Nucleus accumbens (tissue), 56 donors: Measurements from ENCODE around the gene PSMB2.
"Not testable (repeated sequence)": the region's sequence is repeated elsewhere in the genome, so short reads cannot be mapped to it uniquely, and the experiment has no call there.

ENCODE experiments used
- DNase-seq, 56 donors: peaks; one replicate each; lab custom pipeline; 2025; lab: John Stamatoyannopoulos, UW

PSMB2 gene

DNA sequence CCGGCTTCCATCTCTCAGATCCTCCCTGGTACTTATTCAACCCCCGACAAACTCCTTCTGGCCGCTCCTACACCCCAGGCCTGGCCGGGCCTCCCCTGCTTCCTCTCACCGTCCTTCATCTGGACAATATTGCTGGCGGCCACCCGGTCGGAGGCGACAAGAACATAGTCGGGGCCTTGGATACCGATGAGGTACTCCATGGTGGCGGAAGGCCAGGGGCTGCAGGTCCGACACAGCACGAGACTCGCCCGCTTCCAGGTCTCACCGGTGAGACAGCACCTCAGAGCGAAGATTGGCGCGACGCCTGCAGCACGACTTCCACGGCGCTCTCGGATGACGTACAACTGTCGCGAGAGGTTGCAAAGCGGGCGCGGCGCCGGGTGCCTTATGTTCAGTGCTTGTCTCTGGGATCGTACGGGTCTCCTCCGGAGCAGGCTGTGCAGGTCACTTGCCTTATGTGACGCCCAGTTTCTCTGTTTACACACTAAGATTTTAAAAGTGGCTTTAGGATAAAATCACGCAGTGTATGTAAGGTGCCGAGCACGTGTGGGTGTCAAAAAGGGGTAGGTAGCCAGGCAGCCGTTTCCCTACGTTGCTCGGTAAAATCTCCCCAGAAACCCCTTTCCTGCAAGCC is at the start of gene PSMB2:
Gene PSMB2 (minus strand): TSS at position 294 of the 634 bp plus-strand sequence. CDS start 94 bp downstream, at position 200.
- DNase-seq, result peak; percentile 35 to 96 (median 86)

DNA sequence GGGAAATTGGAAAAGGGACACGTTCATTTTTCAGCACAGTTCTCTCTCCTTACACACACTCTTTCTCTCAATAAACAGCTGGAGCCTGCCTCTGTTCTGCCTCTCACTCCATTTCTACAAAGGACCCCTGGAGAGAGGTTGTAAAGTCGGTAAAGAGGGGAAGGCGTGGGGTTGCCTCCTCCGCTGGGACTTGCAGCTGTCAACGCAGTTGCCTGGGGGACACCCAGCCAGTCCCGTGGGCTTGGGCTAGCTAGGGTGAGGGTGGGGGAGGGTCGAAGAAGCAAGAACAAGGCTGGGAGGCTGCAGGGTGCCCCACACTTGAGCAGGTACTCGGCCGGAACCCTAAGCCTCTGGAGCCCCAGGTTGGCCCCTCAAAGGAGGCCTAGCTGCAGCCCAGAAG is 49.8 kb upstream of the PSMB2 start:
- no peak for DNase-seq

DNA sequence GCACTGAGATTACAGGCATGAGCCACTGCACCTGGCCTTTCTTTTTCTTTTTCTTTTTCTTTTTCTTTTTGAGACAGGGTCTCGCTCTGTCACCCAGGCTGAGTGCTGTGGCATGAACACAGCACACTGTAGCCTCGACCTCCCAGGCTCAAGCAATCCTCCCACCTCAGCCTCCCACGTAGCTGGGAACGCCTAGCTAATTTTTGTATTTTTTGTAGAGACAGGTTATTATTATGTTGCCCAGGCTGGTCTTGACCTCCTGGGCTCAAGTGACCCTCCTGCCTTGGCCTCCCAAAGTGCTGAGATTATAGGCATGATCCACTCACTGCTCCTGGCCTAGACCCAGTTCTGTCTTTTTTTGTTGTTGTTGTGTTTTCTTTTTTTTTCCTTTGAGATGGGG is 48.8 kb upstream of the PSMB2 start:
- not testable (repeated sequence) for DNase-seq

DNA sequence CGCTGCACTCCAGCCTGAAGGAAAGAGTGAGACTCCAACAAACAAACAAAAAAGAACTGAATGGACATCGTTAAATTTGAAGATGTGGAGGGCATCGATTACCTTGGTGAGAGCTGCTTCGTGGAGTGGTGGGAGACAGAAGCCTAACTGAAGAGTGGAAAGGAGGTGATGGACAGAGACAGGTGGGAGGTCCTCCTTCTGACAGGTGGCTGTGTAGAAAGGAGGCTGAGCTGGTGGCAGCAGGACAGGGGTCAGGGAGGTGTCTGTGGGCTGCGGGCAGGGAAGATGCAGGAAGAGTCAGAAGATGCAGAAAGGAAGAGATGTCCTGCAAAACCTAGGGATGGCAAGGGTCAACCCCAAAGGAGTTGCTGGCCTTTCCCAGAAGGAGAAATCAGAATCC is 46.8 kb upstream of the PSMB2 start:
- no peak for DNase-seq

DNA sequence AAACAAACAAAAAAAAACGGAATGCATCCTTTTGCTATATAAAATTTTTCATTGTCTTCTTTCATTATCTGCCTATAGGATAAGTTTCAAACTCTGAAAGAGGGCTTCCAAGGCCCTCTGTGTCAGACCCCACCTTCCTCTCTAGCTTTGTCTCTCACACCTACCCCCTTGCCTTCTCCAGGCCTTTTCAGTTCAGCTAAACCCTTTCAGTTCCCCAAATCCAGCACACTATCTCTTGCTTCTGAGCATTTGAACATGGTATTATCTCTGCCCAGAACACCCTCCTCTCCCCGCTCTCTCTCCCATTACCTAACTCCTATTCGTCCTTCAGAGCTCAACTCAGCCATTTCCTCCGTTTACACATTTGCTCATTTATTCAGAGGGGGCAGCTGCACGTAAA is 41.7 kb upstream of the PSMB2 start:
- DNase-seq, result no peak

DNA sequence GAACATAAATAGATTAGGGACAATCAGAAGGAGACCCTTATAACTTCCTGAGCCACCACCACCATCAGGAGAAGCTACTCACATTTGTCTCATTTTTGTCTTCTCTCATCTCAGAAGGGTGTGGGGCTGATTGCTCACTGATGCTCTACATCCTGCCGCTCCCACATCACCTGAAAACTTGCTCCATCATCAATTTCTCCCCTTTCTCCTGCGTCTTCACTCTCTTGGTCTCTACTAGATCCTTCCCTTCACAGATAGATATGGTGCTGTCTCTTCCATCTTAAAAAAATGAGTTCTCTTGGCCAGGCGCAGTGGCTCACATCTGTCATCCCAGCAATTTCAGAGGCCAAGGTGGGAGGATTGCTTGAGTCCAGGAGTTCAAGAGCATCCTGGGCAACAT is 38.9 kb upstream of the PSMB2 start:
- DNase-seq, result no peak

DNA sequence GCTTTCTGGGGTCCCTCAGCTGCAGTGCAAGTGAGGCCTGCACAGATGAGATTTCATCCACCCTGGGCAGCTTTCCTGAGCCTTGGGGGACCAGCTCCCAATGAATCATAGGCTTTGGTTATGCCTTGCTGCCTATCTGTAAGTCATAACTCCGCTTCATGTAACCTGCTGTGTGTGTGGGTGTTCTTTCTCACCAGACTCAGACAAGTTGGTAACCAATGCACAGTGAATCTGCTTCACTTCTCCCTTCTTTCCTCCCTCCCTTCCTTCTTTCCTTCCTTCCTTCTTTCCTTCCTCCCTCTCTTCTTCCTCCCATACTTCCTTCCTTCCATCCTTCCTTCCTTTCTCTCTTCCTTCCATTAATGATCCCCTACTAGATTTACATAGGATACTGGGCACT is 34.4 kb upstream of the PSMB2 start:
- peak in 5 of 56 donors; percentile 0 to 16 (median 2) for DNase-seq

DNA sequence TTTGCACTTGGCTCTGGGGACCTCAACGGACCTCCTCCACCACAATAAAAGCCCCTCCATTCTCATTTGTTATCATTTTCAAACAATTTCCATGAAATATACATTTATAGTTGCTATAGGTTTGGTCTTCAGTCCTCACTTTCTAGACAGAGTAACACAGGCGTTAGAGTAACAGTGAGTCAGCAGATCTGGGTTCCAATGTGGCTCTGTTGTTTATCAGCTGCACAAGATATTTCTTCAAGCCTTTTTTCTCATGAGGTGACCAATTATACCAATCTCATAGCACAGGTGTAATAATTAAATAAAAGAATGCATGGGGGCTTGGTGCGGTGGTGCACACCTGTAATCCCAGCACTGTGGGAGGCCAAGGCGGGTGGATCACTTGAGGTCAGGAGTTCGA is 32.8 kb upstream of the PSMB2 start:
- DNase-seq, result no peak

DNA sequence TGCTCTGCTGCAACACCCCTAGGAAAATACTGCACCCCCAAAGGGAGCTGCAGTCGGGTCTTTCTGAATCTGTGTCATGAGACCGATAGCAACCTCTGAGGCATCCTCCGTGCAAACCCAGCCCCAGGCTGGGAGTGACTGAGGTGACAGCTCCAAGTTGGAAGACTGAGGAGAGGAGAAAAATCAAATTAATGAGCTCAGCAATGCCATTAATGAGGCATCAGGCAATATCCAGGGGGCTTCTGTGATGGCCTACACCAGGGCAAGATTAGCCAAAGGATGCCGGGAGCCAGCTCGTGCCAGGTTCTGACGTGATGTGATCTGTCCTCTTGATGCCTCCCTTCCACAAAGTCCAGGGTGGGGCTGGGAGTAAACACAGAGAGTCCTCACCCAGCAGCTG is 30.8 kb upstream of the PSMB2 start:
- DNase-seq, result no peak

DNA sequence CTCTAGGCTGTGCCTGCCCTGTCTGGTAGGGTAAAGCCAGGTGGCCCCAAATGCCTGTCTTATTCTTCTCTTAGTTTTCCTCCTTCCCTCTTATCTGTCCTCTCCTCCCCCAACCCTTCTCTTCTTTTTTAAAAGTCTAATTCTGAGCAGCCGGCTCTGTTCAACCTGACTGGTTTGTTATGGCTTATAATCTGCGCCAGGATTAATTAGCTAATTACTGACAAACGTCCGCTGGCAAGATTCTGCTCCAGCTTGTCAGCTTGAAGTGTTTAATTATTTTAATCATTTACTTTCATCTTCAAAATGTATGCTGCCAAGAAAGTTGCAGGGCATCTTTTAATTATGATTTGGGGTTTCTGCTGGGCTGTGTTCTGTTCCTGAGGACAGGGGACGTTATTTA is 27.2 kb upstream of the PSMB2 start:
- no peak for DNase-seq

DNA sequence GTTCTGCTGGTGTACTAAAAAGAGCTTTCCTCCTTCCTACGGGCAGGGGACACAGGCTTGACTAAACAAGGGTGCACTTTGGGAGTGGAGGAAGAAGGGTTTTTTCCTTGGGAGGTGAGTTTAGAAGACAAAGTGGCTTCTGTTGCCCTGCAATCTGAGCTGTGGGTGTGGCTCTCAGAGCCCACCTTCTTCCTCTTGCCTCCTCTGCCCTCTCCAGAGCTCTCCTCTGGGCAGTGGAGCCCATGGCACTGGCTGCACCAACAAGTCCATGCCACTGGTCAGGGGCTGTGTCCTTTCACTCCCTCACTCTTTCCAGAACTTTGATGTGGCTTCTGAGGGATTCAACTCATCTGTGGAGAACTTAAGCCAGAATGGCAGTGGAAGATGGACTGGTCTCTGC is 25.6 kb upstream of the PSMB2 start:
- DNase-seq, result no peak

DNA sequence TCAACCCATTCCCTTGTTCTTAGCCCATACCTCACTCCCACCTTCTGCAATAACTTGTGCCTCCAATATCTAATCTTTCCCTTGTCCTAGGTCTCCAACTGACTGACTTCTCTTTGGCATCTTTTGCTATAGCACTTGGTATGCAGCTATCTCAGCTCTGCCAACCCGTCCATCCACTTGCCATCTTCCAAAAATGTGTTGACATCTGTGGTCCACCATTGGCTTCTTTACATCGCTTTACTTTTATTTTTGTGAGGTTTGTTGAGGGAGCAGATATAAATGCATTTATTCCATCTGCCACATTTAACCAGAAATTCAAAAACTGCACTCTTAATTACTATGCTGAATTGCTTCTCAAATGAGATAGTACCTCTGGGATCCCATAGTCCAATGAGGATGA is 24.9 kb upstream of the PSMB2 start:
- DNase-seq, result no peak

DNA sequence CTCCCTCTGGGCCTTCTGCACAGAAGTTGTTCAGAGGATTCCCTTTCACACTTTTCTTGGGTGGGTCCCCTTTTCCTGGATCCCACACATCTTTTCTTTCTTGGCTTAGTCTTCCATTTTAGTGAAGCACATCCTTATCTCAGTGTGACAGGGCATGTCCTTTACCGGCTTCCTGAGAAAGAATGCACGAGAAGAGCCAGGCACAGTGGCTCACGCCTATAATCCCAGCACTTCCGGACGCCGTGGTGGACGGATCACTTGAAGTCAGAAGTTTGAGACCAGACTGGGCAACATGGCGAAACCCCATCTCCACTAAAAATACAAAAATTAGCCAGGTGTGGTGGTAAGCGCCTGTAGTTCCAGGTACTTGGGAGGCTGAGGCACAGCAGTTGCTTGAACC is 22.1 kb upstream of the PSMB2 start:
- DNase-seq, result no peak

DNA sequence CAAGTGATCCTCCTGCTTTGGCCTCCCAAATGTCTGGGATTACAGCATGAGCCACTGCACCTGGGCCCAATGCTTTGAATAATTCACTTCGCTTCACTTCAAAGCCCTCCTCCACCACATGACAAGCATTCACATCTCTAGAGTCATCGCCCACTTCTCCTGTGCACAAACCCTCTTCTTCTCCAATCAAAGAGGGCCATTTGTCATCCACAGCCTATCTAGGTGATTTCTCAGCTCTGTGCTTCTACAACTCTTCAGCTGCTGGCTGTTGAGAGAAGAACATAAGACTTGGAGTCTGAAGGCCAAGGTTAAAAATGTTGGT is 20.1 kb upstream of the PSMB2 start:
- no peak for DNase-seq

DNA sequence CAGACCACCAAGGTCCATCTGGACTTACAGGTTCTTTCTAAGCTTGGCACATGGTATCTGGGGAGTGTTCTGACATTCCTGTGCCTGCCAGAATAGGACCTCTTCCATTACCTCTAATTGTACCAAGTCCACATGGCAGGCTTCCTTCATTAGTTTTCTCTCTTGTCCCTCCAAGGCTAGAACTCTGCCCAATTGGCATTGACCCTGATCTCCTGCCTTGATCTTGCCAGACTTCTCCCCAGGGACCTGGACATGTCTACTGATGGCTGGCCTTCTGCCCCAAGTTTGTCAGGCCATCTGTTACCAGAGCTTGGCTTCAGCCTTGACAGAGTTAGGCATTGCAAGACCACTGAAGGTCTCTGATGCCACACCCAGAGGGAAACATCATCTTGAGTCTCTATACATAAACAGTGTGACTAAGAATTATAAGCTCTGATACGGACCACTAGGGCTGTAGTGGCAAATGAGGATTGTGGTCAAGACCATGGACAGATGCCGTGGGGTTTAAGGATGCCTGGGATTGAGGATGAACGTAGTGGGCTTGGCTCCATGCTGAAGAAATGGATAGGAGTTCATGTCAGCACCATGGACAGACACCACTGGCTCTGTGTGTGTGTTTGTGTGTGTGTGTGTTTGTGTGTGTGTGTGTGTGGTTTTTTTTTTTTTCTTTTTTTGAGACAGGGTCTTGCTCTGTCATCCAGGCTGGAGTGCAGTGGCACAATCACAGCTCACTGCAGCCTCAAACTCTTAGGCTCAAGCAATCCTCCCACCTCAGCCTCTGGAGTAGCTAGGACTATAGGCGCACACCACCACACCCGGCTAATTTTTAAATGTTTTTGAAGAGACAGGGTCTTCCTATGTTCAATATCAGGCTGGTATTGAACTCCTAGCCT is 19.5 kb upstream of the PSMB2 start:
- no peak for DNase-seq

DNA sequence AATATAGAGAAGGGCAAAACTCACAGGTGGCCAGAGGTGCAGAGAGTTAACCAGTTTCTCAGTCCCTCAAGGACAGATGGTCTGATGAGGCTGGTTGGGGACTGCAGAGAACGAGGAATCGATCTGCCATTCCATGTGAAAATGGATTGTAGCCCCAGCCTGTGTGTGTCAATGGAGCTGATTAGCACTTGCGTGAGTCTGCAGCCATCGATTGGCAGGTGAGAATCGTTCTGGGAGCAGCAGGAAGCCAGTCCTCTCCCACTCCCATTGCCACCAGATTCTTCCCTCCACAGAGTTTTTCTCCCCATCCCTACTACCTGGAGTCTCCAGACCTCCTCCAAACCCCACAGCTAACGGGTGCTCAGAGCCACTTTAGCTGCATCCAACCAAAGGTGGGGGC is 18.3 kb upstream of the PSMB2 start:
- no peak for DNase-seq

DNA sequence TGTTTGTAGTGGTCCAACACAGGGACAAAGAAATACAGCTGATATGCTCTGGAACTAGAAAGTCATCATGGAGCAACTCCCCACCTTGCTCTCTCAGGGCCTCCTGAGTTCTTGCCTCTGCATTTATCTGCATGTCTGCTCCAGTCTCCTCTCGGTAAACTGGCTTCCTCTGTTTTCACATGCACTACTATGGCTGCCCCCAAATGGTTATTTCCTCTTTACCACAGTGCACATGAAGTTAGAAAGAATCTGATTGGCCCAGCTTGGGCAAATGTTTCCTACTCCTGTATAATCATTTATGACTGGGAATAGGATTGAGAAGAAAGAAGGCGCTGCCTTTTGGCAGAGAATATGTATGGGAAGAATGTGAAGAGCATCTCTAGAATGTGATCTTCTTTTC is 16.5 kb upstream of the PSMB2 start:
- no peak for DNase-seq

DNA sequence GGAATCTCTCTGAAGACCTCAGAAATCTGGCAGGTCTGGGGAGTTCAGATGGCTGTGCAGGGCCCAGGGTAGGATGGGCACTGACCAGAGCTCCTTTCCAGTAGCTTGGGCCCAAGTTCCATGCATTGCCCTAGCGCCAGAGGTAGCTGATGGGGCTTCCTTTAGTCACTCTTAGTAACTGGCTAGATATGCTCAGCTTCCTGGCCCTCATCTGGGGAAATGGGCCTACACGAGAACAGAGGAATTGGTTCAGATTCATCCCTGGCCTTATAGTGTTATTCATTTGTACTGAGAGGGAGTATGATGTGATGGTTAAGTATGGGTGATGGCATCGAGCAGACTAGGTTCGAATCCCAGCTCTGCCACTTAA is 15.5 kb upstream of the PSMB2 start:
- no peak for DNase-seq

DNA sequence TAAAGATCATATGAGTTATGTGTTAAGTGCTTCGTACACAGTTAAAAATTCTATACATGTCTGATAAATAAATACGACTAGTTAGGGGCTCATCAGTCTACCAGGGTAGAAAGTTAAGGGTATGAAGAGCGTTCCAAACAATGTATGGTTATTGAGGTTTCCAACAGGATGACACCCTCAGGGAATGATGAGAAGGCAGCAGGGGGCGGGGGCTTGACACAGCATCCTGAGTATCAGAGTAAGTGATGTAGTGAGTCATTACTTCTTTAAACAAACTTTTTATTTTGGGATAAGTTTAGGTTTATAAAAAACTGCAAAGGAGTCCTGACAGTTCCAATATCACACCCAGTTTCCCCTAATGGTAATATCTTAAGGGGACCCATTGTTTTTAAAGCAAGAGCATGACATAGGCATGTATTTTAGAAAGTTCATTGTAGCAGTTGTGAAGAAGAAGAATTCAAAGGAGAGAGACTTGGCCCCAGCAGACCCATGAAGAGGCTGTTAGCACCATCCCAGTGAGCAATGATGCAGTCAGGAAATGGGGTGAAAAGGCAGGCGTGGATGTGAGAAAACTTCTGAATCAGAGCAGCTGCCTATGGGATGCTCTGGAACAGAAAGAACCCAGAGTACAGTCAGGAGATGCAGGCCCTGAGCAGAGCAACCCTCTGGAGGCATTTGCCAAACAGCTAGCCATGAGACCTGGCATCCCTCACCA is 15.0 kb upstream of the PSMB2 start:
- DNase-seq, result no peak

DNA sequence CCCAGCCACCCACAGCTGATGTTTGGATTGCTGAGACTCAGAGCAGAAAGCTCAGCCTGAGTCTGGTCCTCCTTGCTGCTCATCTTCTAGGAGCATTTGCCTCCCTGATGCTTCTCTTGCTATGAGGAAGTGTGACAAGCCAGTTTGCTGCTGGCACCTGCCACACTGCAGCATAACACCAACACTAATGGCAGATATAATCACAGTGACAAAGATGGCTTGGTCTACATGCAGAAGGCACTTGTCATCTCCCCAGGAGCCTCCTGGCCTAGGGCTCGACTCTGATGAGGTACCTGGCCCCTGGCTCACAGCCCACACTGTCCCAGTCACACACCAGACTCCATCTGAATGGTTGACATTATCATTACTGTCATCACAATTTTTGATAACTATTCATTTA is 13.9 kb upstream of the PSMB2 start:
- no peak for DNase-seq

DNA sequence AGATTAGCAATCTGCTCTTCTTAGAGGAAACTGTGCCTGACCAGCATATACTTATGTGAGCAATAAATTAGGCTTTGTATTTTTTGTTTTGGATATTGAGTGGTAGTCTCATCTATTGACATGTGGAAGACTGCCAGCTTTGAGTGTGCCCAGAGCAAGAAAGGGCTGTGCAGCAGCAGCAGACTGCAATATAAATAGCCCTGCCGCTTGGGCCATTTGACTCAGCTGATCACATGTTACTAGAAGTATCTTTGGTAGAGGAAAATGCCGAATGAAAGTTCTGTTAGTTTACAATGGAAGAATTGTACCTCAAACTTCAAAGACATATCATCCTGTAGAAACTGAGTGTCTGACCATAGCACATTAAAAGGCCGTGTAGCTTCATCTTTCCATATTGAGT is 9.1 kb upstream of the PSMB2 start:
- no peak for DNase-seq

DNA sequence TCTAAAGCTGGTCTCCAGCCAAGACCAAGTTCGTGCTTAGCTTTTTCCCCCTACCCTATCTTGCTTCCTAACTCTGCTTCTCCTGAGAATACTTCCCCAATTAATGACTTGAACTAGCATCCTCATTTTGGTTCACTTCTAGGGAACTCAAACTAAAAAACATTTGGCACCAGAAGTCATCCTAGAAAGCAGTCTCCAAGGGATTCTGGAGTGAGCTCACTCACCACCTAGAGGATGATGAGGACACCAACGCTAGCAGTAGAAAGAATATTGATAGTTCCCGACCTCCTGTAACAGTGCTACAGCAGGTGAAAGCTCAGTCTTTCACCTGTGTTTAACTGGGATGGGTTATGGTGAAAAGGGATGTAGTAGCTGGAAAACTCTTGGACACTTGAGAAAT is 4.7 kb upstream of the PSMB2 start:
- no peak for DNase-seq
